ENCODE measurements around the gene PLEKHN1.

GRCh38 chr1:996851-997712, 30.8 kb downstream of the PLEKHN1 start:
- no peak for TF ChIP-seq CTCF (IDR thresholded peaks at IDR 0.05; ENCODE audit: low read depth, low read length)
- no peak for TF ChIP-seq POLR2A (IDR thresholded peaks at IDR 0.05; ENCODE audit: extremely low read depth, insufficient read length)
